Heart right ventricle (tissue), 16 donors: Measurements from ENCODE around the gene PRKAG2. TPM values are rescaled to one million over a fixed set of nuclear protein-coding genes. Genes with fewer than 3 reads are reported as not detected.

Source experiments
- ATAC-seq, 8 donors: fragments of 200-7000 bp; cut with Tn5 transposase; one replicate each; pipeline ENCODE4 v1.9.1; 2020; ENCODE audit warnings: mild to moderate bottlenecking in 8 of 8, moderate library complexity in 8 of 8, moderate number of reproducible peaks in 1 of 8
- DNase-seq, 2 donors: peaks; one replicate each; pipeline ENCODE4 v3.0.0-alpha.2; 2020
- H3K27ac ChIP-seq, 10 donors: fragments of 200-600 bp; sonication (generic) in 2 of 10; one replicate each; pipeline versions ENCODE4 v1.5.0 to v1.8.0; 2020 to 2022; ENCODE audit warnings: mild to moderate bottlenecking in 3 of 10
- H3K27me3 ChIP-seq, 7 donors: fragments of 200-600 bp; one replicate each; pipeline ENCODE4 v1.8.0; 2021 to 2022; ENCODE audit warnings: mild to moderate bottlenecking in 2 of 7
- H3K36me3 ChIP-seq, 9 donors: fragments of 200-600 bp; sonication (generic) in 1 of 9; one replicate each; pipeline versions ENCODE4 v1.5.0 to v1.8.0; 2020 to 2022; ENCODE audit warnings: mild to moderate bottlenecking in 2 of 9
- H3K4me1 ChIP-seq, 9 donors: fragments of 200-600 bp; sonication (generic) in 1 of 9; one replicate each; pipeline versions ENCODE4 v1.5.0 to v1.8.0; 2020 to 2022; ENCODE audit warnings: mild to moderate bottlenecking in 4 of 9
- H3K4me3 ChIP-seq, 10 donors: fragments of 200-600 bp; sonication (generic) in 2 of 10; one replicate each; pipeline versions ENCODE4 v1.5.0 to v1.8.0; 2020 to 2022; ENCODE audit warnings: mild to moderate bottlenecking in 7 of 10, moderate library complexity in 2 of 10
- H3K9me3 ChIP-seq, 11 donors: fragments of 200-600 bp in 10 of 11; sonication (generic) in 2 of 11; one replicate each; pipeline versions ENCODE4 v1.5.0 to v1.8.0; 2013 to 2022; ENCODE audit warnings: mild to moderate bottlenecking in 2 of 11, control low read depth in 1 of 11, moderate library complexity in 1 of 11
- WGBS, 2 donors: extraction: QIAGEN DNeasy Blood & Tissue Kit; methylation state at CpG; one replicate each; pipeline ENCODE4 v1.1.7; 2013; ENCODE audit warnings: inconsistent platforms in 1 of 2; 5-methylcytosine and 5-hydroxymethylcytosine counted together
- intact Hi-C, 10 donors: fragments of 100-400 bp; cut with DNase I; formaldehyde crosslinking; loops; one replicate each; pipeline versions ENCODE4 v1.11.1 to v1.14.2; 2022
- polyA plus RNA-seq, 2 donors: library from polyadenylated mRNA; stranded (reverse); fragments of 200-250 nt; gene quantifications; one replicate each; pipeline ENCODE4 v1.2.3, GENCODE V29; 2013
- total RNA-seq, 10 donors: library from RNA; stranded (reverse); fragmentation: NEBNext Ultra II Directional in 3 of 10; extraction: Animal tissue kit (Norgen Biotek cat#: 25700) in 3 of 10; gene quantifications; one replicate each; pipeline versions ENCODE4 v1.2.1 to v1.2.4, GENCODE V29; 2021 to 2023
- TF ChIP-seq, protein P1 (sequence below), 9 donors: fragments of 200-600 bp; sonication (generic) in 2 of 9; IDR thresholded peaks; one replicate each; pipeline versions ENCODE4 v1.5.0 to v1.8.0; 2021 to 2022; ENCODE audit warnings: antibody characterized with exemption in 9 of 9, mild to moderate bottlenecking in 5 of 9, moderate library complexity in 1 of 9
- donor health status: Arrhythmogenic right ventricular cardiomyopathy.
- donor health status: ischemic (EF 13 %, LVEDD 7.1; RV severe dilation, severe dysfunction).
- donor health status: healthy with polysubstance abuse.
- donor health status: DM: no; HTN: yes; CAD: no.
- donor health status: DM: no; HTN: no; CAD: no.
- donor health status: ischemic (EF 25% LVEDD 6.9; RV normal size, moderate dysfunction).
- donor health status: ischemic (EF 25% LVEDD 5.7; RV mildly dilated, moderate dysfunction).
- donor health status: healthy.
- donor health status: DM: yes; HTN: yes; CAD: no.
- donor health status: Ischemic cardiomyopathy.
- donor health status: ischemic (EF 35%, LVEDD 5.7; RV mildly dilated, moderate dysfunction).
- donor health status: nonischemic (EF 11% LVEDD 7.7; RV severe dilation, severe dysfunction).
- donor health status: DM: yes; HTN: yes; CAD: no.
- donor health status: PGD.
- donor health status: ischemic (EF 29% LVEDD 5.4; RV normal size, mild dysfunction).
- donor health status: nonischemic (EF 23%, LVEDD 6.1; RV moderate dilation, normal function).

Gene PRKAG2
- total and polyA plus RNA-seq, 12 donors: 52.4 to 156 (median 114) TPM

GRCh38 chr7:151857412-151857811 is 19.5 kb downstream of the PRKAG2 start:
- DNase-seq: no peak
- no peak overlapping the region for H3K4me3 ChIP-seq
- no peak overlapping the region for H3K27ac ChIP-seq
- TF ChIP-seq, protein P1, sequence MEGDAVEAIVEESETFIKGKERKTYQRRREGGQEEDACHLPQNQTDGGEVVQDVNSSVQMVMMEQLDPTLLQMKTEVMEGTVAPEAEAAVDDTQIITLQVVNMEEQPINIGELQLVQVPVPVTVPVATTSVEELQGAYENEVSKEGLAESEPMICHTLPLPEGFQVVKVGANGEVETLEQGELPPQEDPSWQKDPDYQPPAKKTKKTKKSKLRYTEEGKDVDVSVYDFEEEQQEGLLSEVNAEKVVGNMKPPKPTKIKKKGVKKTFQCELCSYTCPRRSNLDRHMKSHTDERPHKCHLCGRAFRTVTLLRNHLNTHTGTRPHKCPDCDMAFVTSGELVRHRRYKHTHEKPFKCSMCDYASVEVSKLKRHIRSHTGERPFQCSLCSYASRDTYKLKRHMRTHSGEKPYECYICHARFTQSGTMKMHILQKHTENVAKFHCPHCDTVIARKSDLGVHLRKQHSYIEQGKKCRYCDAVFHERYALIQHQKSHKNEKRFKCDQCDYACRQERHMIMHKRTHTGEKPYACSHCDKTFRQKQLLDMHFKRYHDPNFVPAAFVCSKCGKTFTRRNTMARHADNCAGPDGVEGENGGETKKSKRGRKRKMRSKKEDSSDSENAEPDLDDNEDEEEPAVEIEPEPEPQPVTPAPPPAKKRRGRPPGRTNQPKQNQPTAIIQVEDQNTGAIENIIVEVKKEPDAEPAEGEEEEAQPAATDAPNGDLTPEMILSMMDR (IDR thresholded peaks at IDR 0.05): no peak
- no peaks in the 10 kb centered on the region for H3K9me3 ChIP-seq
- H3K4me1 ChIP-seq: peaks cover 0 to 15% (median 5%) of the 10 kb centered on the region in 9 donors
- WGBS, 2 donors: 86 to 92% methylated on average over 12 of the region's 12 CpGs
- peaks cover 0 to 3% (median 0%) of the 10 kb centered on the region in 9 donors for H3K36me3 ChIP-seq
- intact Hi-C loops: no loop called here
- H3K27me3 ChIP-seq: no peaks in the 10 kb centered on the region
- ATAC-seq: no peak

GRCh38 chr7:151856516-151856915 is 20.4 kb downstream of the PRKAG2 start:
- ATAC-seq: no peak
- TF ChIP-seq, protein P1 (IDR thresholded peaks at IDR 0.05): no peak
- Histone ChIP-seq H3K4me1 (peaks cover 0 to 21% (median 6%) of the 10 kb centered on the region in 9 donors), H3K27me3 (no peaks in the 10 kb centered on the region), H3K4me3 (no peak overlapping the region), H3K9me3 (no peaks in the 10 kb centered on the region), H3K27ac (no peak overlapping the region), H3K36me3 (peaks cover 0 to 3% (median 0%) of the 10 kb centered on the region in 9 donors)
- intact Hi-C loops: no loop called here
- 89 to 90% methylated on average over 16 of the region's 16 CpGs for WGBS, 2 donors
- no peak for DNase-seq

GRCh38 chr7:151856098-151856497 is 20.8 kb downstream of the PRKAG2 start:
- no peaks in the 10 kb centered on the region for H3K9me3 ChIP-seq
- H3K4me1 ChIP-seq: peaks cover 0 to 21% (median 6%) of the 10 kb centered on the region in 9 donors
- no peak for ATAC-seq
- no peak overlapping the region for H3K4me3 ChIP-seq
- peaks cover 0 to 3% (median 0%) of the 10 kb centered on the region in 9 donors for H3K36me3 ChIP-seq
- DNase-seq: no peak
- 87 to 93% methylated on average over 14 of the region's 14 CpGs for WGBS, 2 donors
- TF ChIP-seq, protein P1 (IDR thresholded peaks at IDR 0.05): no peak
- intact Hi-C loops: no loop called here
- no peaks in the 10 kb centered on the region for H3K27me3 ChIP-seq
- H3K27ac ChIP-seq: no peak overlapping the region

GRCh38 chr7:151854720-151855071 is 22.2 kb downstream of the PRKAG2 start:
- H3K9me3 ChIP-seq: no peaks in the 10 kb centered on the region
- H3K27me3 ChIP-seq: no peaks in the 10 kb centered on the region
- ATAC-seq (no peak), DNase-seq (no peak)
- H3K27ac ChIP-seq: peak overlapping the region in 1 of 10 donors; percentile 21
- TF ChIP-seq, protein P1 (IDR thresholded peaks at IDR 0.05): no peak
- H3K4me1 ChIP-seq: peaks cover 0 to 28% (median 6%) of the 10 kb centered on the region in 9 donors
- no peak overlapping the region for H3K4me3 ChIP-seq
- 76 to 79% methylated on average over 7 of the region's 7 CpGs for WGBS, 2 donors
- intact Hi-C loops: no loop called here
- peaks cover 0 to 2% (median 0%) of the 10 kb centered on the region in 9 donors for H3K36me3 ChIP-seq
